H1 (cell line): Measurements from ENCODE around the gene ZNF556. TPM values are rescaled to one million over a fixed set of nuclear protein-coding genes. Genes with fewer than 3 reads are reported as not detected.

ENCODE experiments used
- CTCF ChIA-PET: fragments of 300-600 bp; sonication (Branson Sonifier 250); formaldehyde crosslinking; loops from one replicate; lab custom pipeline; 2021; ENCODE audit not compliant: partially characterized antibody; lab: Charles Lee
- POLR2A ChIA-PET: fragments of 300-600 bp; sonication (Branson Sonifier 250); formaldehyde crosslinking; loops from one replicate; lab custom pipeline; 2021; ENCODE audit warnings: inconsistent platforms; ENCODE audit not compliant: partially characterized antibody; lab: Charles Lee
- DNase-seq, 2 experiments: peaks; one replicate each; pipeline versions ENCODE4 v3.0.0 to v3.0.0-alpha.2; 2010 to 2022; ENCODE audit warnings: low spot score in 2 of 2, low read depth in 1 of 2, mixed read lengths in 1 of 2
- FAIRE-seq: peaks from 2 replicates; lab custom pipeline; 2011; peaks lifted over from hg19 to GRCh38; lab: Jason Lieb, UNC
- H2AFZ ChIP-seq: 2 replicates; pipeline ENCODE4 v1.8.1; 2012; ENCODE audit warnings: low read length, inconsistent platforms
- H2AK5ac ChIP-seq: 2 replicates; pipeline ENCODE4 v1.6.1; 2013; ENCODE audit warnings: low read depth, low read length
- H2BK120ac ChIP-seq: replicated peaks from 2 replicates; pipeline ENCODE3; 2013; ENCODE audit warnings: low read depth, low read length, inconsistent platforms
- H2BK12ac ChIP-seq: 2 replicates; pipeline ENCODE4 v1.6.1; 2013; ENCODE audit warnings: low read depth, low read length
- H2BK15ac ChIP-seq: 2 replicates; pipeline ENCODE4 v1.6.1; 2013; ENCODE audit warnings: low read length
- H2BK20ac ChIP-seq: 2 replicates; pipeline ENCODE4 v1.6.1; 2013; ENCODE audit warnings: low read length
- H2BK5ac ChIP-seq: 2 replicates; pipeline ENCODE4 v1.6.1; 2013; ENCODE audit warnings: low read depth, low read length
- H3K14ac ChIP-seq: 2 replicates; pipeline ENCODE4 v1.6.1; 2013; ENCODE audit warnings: inconsistent platforms; ENCODE audit not compliant: insufficient read length
- H3K18ac ChIP-seq: 2 replicates; pipeline ENCODE4 v1.6.1; 2013; ENCODE audit warnings: low read length; ENCODE audit errors: extremely low read depth
- H3K23ac ChIP-seq: 2 replicates; pipeline ENCODE4 v1.6.1; 2013; ENCODE audit warnings: inconsistent platforms; ENCODE audit not compliant: insufficient read length
- H3K23me2 ChIP-seq: 2 replicates; pipeline ENCODE4 v1.6.1; 2013; ENCODE audit warnings: low read depth, low read length
- H3K27ac ChIP-seq: 2 replicates; pipeline ENCODE4 v1.6.1; 2011; ENCODE audit warnings: low read depth, low read length, inconsistent platforms
- H3K27me3 ChIP-seq, 4 experiments: replicated peaks in 1 of 4; 1 replicate in 1 of 4; 2 replicates in 3 of 4; pipeline versions ENCODE4 v1.6.1 to v1.8.1; 2011 to 2013; ENCODE audit warnings: low read length in 3 of 4, mild to moderate bottlenecking in 3 of 4, inconsistent platforms in 2 of 4, mixed read lengths in 2 of 4, moderate library complexity in 1 of 4; ENCODE audit not compliant: control insufficient read depth in 3 of 4, insufficient read depth in 3 of 4; ENCODE audit errors: extremely low read depth in 1 of 4
- H3K36me3 ChIP-seq, 4 experiments: 2 replicates each; pipeline versions ENCODE4 v1.6.1 to v1.8.1; 2011 to 2013; ENCODE audit warnings: mild to moderate bottlenecking in 4 of 4, low read length in 3 of 4, moderate library complexity in 2 of 4, control low read depth in 1 of 4, inconsistent platforms in 1 of 4; ENCODE audit not compliant: insufficient read depth in 4 of 4, control insufficient read depth in 2 of 4
- H3K4ac ChIP-seq: replicated peaks from 2 replicates; pipeline ENCODE3; 2013; ENCODE audit warnings: low read length, low read depth, mixed read lengths, inconsistent platforms; ENCODE audit not compliant: insufficient read length
- H3K4me1 ChIP-seq, 4 experiments: replicated peaks in 1 of 4; 1 replicate in 1 of 4; 2 replicates in 3 of 4; pipeline versions ENCODE4 v1.6.1 to v1.8.1; 2011 to 2013; ENCODE audit warnings: low read length in 3 of 4, inconsistent platforms in 2 of 4, mixed read lengths in 1 of 4; ENCODE audit not compliant: insufficient read depth in 4 of 4, control insufficient read depth in 3 of 4
- H3K4me2 ChIP-seq, 2 experiments: 2 replicates each; pipeline versions ENCODE4 v1.6.1 to v1.8.1; 2011 to 2013; ENCODE audit warnings: low read depth in 2 of 2, low read length in 2 of 2, control low read depth in 1 of 2, inconsistent platforms in 1 of 2, mild to moderate bottlenecking in 1 of 2; ENCODE audit not compliant: insufficient read depth in 1 of 2
- H3K4me3 ChIP-seq, 4 experiments: fragments of 200-600, 300-600 bp in 1 of 4; sonication (generic), shearing (Covaris generic), sonication (Bioruptor Twin) in 1 of 4; 2 replicates each; pipeline versions ENCODE4 v1.5.1 to v1.8.1; 2011 to 2016; ENCODE audit warnings: low read length in 4 of 4, low read depth in 3 of 4, control low read depth in 2 of 4, inconsistent platforms in 2 of 4, mild to moderate bottlenecking in 2 of 4, mixed read lengths in 1 of 4, moderate library complexity in 1 of 4; ENCODE audit not compliant: insufficient read depth in 2 of 4; ENCODE audit errors: extremely low read depth in 1 of 4
- H3K56ac ChIP-seq: replicated peaks from 2 replicates; pipeline ENCODE3; 2013; ENCODE audit warnings: low read depth, mild to moderate bottlenecking, mixed read lengths, low read length, inconsistent platforms; ENCODE audit not compliant: insufficient read length
- H3K79me1 ChIP-seq: 2 replicates; pipeline ENCODE4 v1.6.1; 2013; ENCODE audit warnings: low read depth, low read length, control low read depth
- H3K79me2 ChIP-seq, 2 experiments: 2 replicates each; pipeline versions ENCODE4 v1.6.1 to v1.8.1; 2012 to 2013; ENCODE audit warnings: low read length in 2 of 2, mild to moderate bottlenecking in 2 of 2, inconsistent platforms in 1 of 2; ENCODE audit not compliant: insufficient read depth in 2 of 2, control insufficient read depth in 1 of 2
- H3K9ac ChIP-seq, 4 experiments: replicated peaks in 1 of 4; 1 replicate in 1 of 4; 2 replicates in 3 of 4; pipeline versions ENCODE4 v1.6.1 to v1.8.1; 2011 to 2013; ENCODE audit warnings: low read depth in 3 of 4, low read length in 3 of 4, control low read depth in 2 of 4, mild to moderate bottlenecking in 2 of 4, moderate library complexity in 2 of 4, inconsistent platforms in 1 of 4; ENCODE audit errors: extremely low read depth in 1 of 4
- H3K9me3 ChIP-seq, 2 experiments: 2 replicates each; pipeline versions ENCODE4 v1.6.1 to v1.8.1; 2012 to 2013; ENCODE audit warnings: mild to moderate bottlenecking in 2 of 2, moderate library complexity in 2 of 2, control low read depth in 1 of 2, inconsistent platforms in 1 of 2, low read depth in 1 of 2, low read length in 1 of 2, mixed read lengths in 1 of 2; ENCODE audit not compliant: insufficient read depth in 2 of 2
- H4K20me1 ChIP-seq, 2 experiments: replicated peaks in 1 of 2; 2 replicates each; pipeline versions ENCODE3 to v1.8.1; 2011 to 2013; ENCODE audit warnings: inconsistent platforms in 2 of 2, low read length in 2 of 2, mild to moderate bottlenecking in 1 of 2; ENCODE audit not compliant: insufficient read depth in 2 of 2, control insufficient read depth in 1 of 2
- H4K5ac ChIP-seq: 2 replicates; pipeline ENCODE4 v1.6.1; 2013; ENCODE audit warnings: low read length, low read depth, mixed read lengths, inconsistent platforms; ENCODE audit not compliant: insufficient read length
- H4K8ac ChIP-seq: 2 replicates; pipeline ENCODE4 v1.8.0; 2013; ENCODE audit warnings: mild to moderate bottlenecking, moderate library complexity, low read length, inconsistent platforms; ENCODE audit not compliant: insufficient read depth; ENCODE audit errors: extremely low read depth
- H4K91ac ChIP-seq: replicated peaks from 2 replicates; pipeline ENCODE3; 2013; ENCODE audit warnings: low read length, mixed read lengths, inconsistent platforms; ENCODE audit not compliant: insufficient read length
- EGR1 ChIP-seq: IDR thresholded peaks from 2 replicates; pipeline ENCODE4 v1.6.1; 2011; ENCODE audit warnings: low read depth, low read length, borderline replicate concordance
- GTF2F1 ChIP-seq: IDR thresholded peaks from 2 replicates; pipeline ENCODE4 v1.6.1; 2012; ENCODE audit warnings: low read depth, low read length, improper control_type of control experiment, borderline replicate concordance
- HDAC6 ChIP-seq: IDR thresholded peaks from one replicate; pipeline ENCODE4 v1.7.1; 2012; ENCODE audit warnings: low read depth, mild to moderate bottlenecking, inconsistent platforms, low read length, moderate library complexity
- JUND ChIP-seq: IDR thresholded peaks from 2 replicates; pipeline ENCODE4 v1.6.1; 2011; ENCODE audit warnings: mild to moderate bottlenecking, improper control_type of control experiment, low read length
- KDM5A ChIP-seq: fragments of 200-600 bp; IDR thresholded peaks from 2 replicates; pipeline ENCODE4 v1.7.1; 2012; ENCODE audit warnings: mild to moderate bottlenecking, low read length, inconsistent platforms, mixed read lengths
- RBBP5 ChIP-seq: IDR thresholded peaks from 2 replicates; pipeline ENCODE4 v1.7.1; 2012; ENCODE audit warnings: low read depth, mild to moderate bottlenecking, inconsistent platforms, low read length, moderate library complexity, borderline replicate concordance
- TBP ChIP-seq: IDR thresholded peaks from 2 replicates; pipeline ENCODE4 v1.6.1; 2011; ENCODE audit warnings: low read depth, low read length, improper control_type of control experiment
- WGBS, 2 experiments: shearing (Covaris generic) in 1 of 2; methylation state at CpG; one replicate each; pipeline versions ENCODE4 v1.1.6 to v1.1.7; 2013 to 2015; ENCODE audit warnings: low lambda C conversion rate in 2 of 2, mixed read lengths in 2 of 2, inconsistent platforms in 1 of 2, low coverage in 1 of 2, missing lambda C conversion rate in 1 of 2; ENCODE audit not compliant: insufficient replicate concordance in 2 of 2, insufficient coverage in 1 of 2, insufficient read length in 1 of 2; ENCODE audit errors: extremely low coverage in 1 of 2, missing lambda C conversion rate in 1 of 2; 5-methylcytosine and 5-hydroxymethylcytosine counted together
- polyA plus RNA-seq, 7 experiments: library from polyadenylated mRNA; depleted of rRNA in 3 of 7; stranded (reverse) in 5 of 7; unstranded in 2 of 7; fragments of >200 nt in 5 of 7; fragments of 200-250 nt in 2 of 7; gene quantifications; 1 replicate in 5 of 7; 2 replicates in 1 of 7; 4 replicates in 1 of 7; pipeline versions ENCODE4 v1.2.1 to v1.2.3, GENCODE V29; 2011 to 2013; ENCODE audit warnings: missing spikeins in 2 of 7, mixed read lengths in 2 of 7
- total RNA-seq: library from RNA; stranded (reverse); fragmentation: NEBNext Ultra II Directional; extraction: Animal tissue kit (Norgen Biotek cat#: 25700); gene quantifications from 2 replicates; pipeline ENCODE4 v1.2.1, GENCODE V29; 2021
- TF ChIP-seq, protein P1 (sequence below): IDR thresholded peaks from 2 replicates; pipeline ENCODE4 v1.6.1; 2011; ENCODE audit warnings: low read length, improper control_type of control experiment

The ZNF556 gene
- total and polyA plus RNA-seq, 2 of the 8 experiments (the other 6 are each of a cell fraction or from before 2014, with no cell fraction given), result not detected

DNA sequence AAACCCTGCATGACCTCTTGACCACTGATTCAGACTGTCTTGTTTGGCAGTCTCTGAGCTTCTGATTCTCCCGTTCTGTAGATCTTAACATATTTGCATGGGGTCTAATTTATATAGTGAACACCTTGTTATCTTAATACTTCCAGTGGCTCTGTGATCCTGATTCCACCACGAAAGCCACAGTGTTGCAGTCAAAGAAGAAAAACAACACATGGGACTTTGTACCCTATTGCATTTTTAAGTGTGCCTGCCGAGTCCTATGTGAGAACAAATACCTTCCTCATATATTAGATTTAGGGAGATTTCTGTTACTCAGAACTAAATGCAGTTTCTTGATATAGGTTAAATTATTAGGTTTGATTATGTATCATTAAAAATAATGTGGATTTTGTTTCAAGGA lies 12.3 kb upstream of the ZNF556 start:
- Histone ChIP-seq H3K18ac (no peak overlapping the region), H3K4me3 (no peak overlapping the region), H4K8ac (no peak overlapping the region), H3K23me2 (no peaks in the 10 kb centered on the region), H3K9ac (no peak overlapping the region), H3K36me3 (peaks cover 12 to 48% (median 36%) of the 10 kb centered on the region in 4 experiments), H3K56ac (no peak overlapping the region), H4K5ac (no peak overlapping the region), H2BK5ac (no peak overlapping the region), H2BK12ac (no peak overlapping the region), H2BK120ac (no peak overlapping the region), H3K79me2 (no peaks in the 10 kb centered on the region; a peak in 1 of 4 replicates), H3K4me2 (no peak overlapping the region), H4K91ac (no peak overlapping the region), H3K23ac (no peak overlapping the region), H3K79me1 (no peaks in the 10 kb centered on the region), H3K14ac (no peak overlapping the region), H2AK5ac (no peak overlapping the region), H2AFZ (no peak overlapping the region), H3K4ac (no peak overlapping the region), H3K27ac (no peak overlapping the region), H2BK20ac (no peak overlapping the region), H3K4me1 (no peaks in the 10 kb centered on the region), H3K9me3 (peaks cover 77 to 89% of the 10 kb centered on the region in 2 experiments), H4K20me1 (no peaks in the 10 kb centered on the region), H3K27me3 (no peaks in the 10 kb centered on the region; a peak in 1 of 7 replicates), H2BK15ac (no peak overlapping the region)
- 85% methylated on average over 3 of the region's 3 CpGs; no CpG with 5 or more reads in 1 of the 2 experiments for WGBS, 2 experiments
- ChIA-PET POLR2A (no interaction called here), CTCF (interaction anchor here (1.4 kb wide), 1 partner anchor 13 kb away, joined by 6 read pairs; the partner anchor contains the start of gene ZNF555)
- TF ChIP-seq HDAC6, result no peak
- TF ChIP-seq, protein P1, sequence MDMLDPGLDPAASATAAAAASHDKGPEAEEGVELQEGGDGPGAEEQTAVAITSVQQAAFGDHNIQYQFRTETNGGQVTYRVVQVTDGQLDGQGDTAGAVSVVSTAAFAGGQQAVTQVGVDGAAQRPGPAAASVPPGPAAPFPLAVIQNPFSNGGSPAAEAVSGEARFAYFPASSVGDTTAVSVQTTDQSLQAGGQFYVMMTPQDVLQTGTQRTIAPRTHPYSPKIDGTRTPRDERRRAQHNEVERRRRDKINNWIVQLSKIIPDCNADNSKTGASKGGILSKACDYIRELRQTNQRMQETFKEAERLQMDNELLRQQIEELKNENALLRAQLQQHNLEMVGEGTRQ, result no peak
- TF ChIP-seq EGR1, result no peak
- no peak for TF ChIP-seq TBP
- no peak for TF ChIP-seq RBBP5
- TF ChIP-seq KDM5A, result no peak
- no peak for TF ChIP-seq GTF2F1
- TF ChIP-seq JUND, result no peak
- FAIRE-seq (no peak), DNase-seq (no peak)
